Ascending aorta (tissue), 2 donors: ENCODE results near the gene PDIK1L. TPM values are rescaled to one million over a fixed set of nuclear protein-coding genes. Genes with fewer than 3 reads are reported as not detected.
A peak's percentile ranks its signal among the peaks of the same experiment; 100 is the strongest.

Experiments
- DNase-seq, 2 donors: peaks; one replicate each; pipeline ENCODE4 v3.0.0-alpha.2; 2019; ENCODE audit warnings: low spot score in 2 of 2
- H3K27ac ChIP-seq, 2 donors: fragments of 200-600 bp; sonication (generic); one replicate each; pipeline ENCODE4 v1.5.1; 2016 to 2017; ENCODE audit warnings: mild to moderate bottlenecking in 1 of 2
- H3K27me3 ChIP-seq: fragments of 200-600 bp; sonication (generic); one replicate; pipeline ENCODE4 v1.5.1; 2017
- H3K36me3 ChIP-seq, 2 donors: fragments of 200-600 bp; sonication (generic); one replicate each; pipeline ENCODE4 v1.5.1; 2016
- H3K4me1 ChIP-seq, 2 donors: fragments of 200-600 bp; sonication (generic); one replicate each; pipeline ENCODE4 v1.5.1; 2016 to 2017; ENCODE audit warnings: mild to moderate bottlenecking in 1 of 2
- H3K4me3 ChIP-seq, 2 donors: fragments of 200-600 bp; sonication (generic); one replicate each; pipeline ENCODE4 v1.5.1; 2016 to 2017; ENCODE audit warnings: mild to moderate bottlenecking in 1 of 2
- H3K9me3 ChIP-seq, 2 donors: fragments of 200-600 bp; sonication (generic); one replicate each; pipeline ENCODE4 v1.5.1; 2016
- intact Hi-C: fragments of 100-400 bp; cut with DNase I; formaldehyde crosslinking; loops from one replicate; pipeline ENCODE4 v1.15.1; 2023
- total RNA-seq: library from RNA; depleted of rRNA; stranded (reverse); fragments of >200 nt; gene quantifications from one replicate; pipeline ENCODE4 v1.1.0, GENCODE V29; 2016
- TF ChIP-seq, protein P1 (sequence below), 3 experiments: fragments of 200-600 bp in 2 of 3; fragments of 450-650 bp in 1 of 3; sonication (generic) in 2 of 3; IDR thresholded peaks; one replicate each; pipeline ENCODE4 v1.5.1; 2016 to 2019; ENCODE audit warnings: antibody characterized with exemption in 3 of 3, mild to moderate bottlenecking in 1 of 3, moderate library complexity in 1 of 3

PDIK1L gene
- total RNA-seq, 1 donor from 2014 or later = 4.0 TPM

DNA sequence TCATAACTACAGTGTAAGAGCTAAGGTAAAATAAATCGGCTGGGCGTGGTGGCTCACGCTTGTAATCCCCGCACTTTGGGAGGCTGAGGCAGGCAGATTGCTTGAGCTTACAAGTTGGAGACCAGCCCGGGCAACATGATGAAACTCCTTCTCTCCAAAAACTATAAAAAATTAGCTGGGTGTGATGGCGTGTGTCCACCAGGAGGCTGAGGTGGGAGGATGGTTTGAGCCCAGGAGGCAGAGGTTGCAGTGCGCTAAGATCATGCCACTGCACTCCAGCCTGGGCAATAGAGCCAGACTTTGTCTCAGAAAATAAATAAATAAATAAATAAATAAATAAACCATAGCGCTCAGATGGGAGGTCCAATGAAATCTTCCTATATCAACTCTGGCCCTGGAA is 30.5 kb downstream of the PDIK1L start:
- no peaks in the 10 kb centered on the region for H3K36me3 ChIP-seq
- peaks cover 5% of the 10 kb centered on the region for H3K27me3 ChIP-seq
- H3K4me3 ChIP-seq = peak overlapping the region in 1 of 2 donors; percentile 17
- TF ChIP-seq, protein P1, sequence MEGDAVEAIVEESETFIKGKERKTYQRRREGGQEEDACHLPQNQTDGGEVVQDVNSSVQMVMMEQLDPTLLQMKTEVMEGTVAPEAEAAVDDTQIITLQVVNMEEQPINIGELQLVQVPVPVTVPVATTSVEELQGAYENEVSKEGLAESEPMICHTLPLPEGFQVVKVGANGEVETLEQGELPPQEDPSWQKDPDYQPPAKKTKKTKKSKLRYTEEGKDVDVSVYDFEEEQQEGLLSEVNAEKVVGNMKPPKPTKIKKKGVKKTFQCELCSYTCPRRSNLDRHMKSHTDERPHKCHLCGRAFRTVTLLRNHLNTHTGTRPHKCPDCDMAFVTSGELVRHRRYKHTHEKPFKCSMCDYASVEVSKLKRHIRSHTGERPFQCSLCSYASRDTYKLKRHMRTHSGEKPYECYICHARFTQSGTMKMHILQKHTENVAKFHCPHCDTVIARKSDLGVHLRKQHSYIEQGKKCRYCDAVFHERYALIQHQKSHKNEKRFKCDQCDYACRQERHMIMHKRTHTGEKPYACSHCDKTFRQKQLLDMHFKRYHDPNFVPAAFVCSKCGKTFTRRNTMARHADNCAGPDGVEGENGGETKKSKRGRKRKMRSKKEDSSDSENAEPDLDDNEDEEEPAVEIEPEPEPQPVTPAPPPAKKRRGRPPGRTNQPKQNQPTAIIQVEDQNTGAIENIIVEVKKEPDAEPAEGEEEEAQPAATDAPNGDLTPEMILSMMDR (IDR thresholded peaks at IDR 0.05) = no peak
- no peak overlapping the region for H3K27ac ChIP-seq
- H3K9me3 ChIP-seq = no peaks in the 10 kb centered on the region
- DNase-seq = no peak
- H3K4me1 ChIP-seq = no peaks in the 10 kb centered on the region
- intact Hi-C loops = no loop called here

DNA sequence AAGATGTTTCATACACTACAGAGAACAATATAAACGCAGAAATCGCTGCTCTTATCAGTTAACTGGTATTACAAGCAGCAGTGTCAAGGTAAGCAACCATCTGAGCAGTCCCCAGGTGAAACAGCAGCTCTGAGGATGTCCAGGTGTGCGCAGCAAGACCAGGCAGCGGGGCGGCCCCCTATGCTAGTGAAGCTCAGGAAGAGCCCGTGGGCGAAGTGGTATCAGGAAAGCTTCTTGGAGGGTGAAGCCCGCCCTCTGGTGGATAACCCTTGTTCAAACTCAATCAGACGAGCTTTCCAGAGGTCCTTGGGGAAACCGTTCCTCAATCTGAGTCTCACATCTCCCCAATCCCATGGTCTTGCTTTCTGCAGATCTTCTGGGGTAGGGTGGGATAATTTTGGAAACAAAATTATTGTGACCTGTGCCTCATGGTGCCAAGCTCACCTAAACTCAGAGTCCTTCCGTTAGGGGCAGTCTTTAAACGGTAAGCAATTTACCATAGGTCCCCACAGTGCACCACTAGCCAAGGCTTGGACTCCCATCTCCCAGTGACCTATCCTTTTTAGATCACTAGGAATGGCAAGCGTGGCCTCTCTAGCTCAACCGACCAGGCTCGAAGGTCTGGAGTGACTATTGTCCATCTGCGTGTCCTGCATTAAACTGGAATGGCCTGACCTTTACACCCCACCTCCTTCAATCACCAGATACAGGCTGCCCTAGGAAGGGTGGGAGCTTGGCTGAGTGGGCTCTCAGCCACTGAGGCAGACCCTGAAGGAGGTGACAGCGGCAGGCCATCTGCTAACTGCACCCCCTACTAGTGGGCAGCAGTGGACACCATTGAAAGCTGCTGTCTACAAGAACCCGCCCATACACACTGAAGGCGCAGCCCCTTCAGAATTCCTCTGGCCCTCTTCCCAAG is 33.7 kb downstream of the PDIK1L start:
- intact Hi-C loops = loop anchor here (1.0 kb wide), 2 partner anchors 40 to 109 kb away; no protein-coding TSS in a partner anchor

DNA sequence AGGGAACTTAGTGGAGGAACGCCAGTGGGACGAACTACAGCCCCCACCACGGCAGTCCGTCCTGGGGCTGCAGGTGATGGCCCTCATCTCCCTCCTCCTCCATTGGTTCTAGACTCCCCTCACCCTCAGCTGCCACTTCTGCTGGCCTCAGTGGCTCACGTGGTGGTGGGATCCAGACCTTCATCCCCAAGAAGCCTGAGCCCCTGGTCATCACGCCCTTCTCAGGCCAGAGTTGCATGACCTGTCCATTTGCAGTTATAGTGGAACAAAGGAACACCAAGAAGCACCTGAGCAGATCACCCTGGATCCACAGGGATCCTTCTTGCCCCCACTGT is 34.3 kb downstream of the PDIK1L start:
- Histone ChIP-seq H3K27me3 (peaks cover 5% of the 10 kb centered on the region), H3K27ac (no peak overlapping the region), H3K36me3 (no peaks in the 10 kb centered on the region), H3K4me3 (no peak overlapping the region), H3K9me3 (no peaks in the 10 kb centered on the region), H3K4me1 (no peaks in the 10 kb centered on the region)
- TF ChIP-seq, protein P1 (IDR thresholded peaks at IDR 0.05) = no peak
- no peak for DNase-seq
- intact Hi-C loops = loop anchor here (1.0 kb wide), 2 partner anchors 41 to 110 kb away; no protein-coding TSS in a partner anchor

More for the DNA sequence above, 33.7 kb downstream of the PDIK1L start:
- no peak overlapping the region for H3K4me3 ChIP-seq
- no peaks in the 10 kb centered on the region for H3K9me3 ChIP-seq
- H3K27me3 ChIP-seq = peaks cover 5% of the 10 kb centered on the region
- H3K36me3 ChIP-seq = no peaks in the 10 kb centered on the region
- H3K4me1 ChIP-seq = no peaks in the 10 kb centered on the region
- H3K27ac ChIP-seq = no peak overlapping the region
- peak in 1 of 2 donors; percentile 88 for DNase-seq
- TF ChIP-seq, protein P1 (IDR thresholded peaks at IDR 0.05) = peak; percentile 57 to 78 (median 75)

DNA sequence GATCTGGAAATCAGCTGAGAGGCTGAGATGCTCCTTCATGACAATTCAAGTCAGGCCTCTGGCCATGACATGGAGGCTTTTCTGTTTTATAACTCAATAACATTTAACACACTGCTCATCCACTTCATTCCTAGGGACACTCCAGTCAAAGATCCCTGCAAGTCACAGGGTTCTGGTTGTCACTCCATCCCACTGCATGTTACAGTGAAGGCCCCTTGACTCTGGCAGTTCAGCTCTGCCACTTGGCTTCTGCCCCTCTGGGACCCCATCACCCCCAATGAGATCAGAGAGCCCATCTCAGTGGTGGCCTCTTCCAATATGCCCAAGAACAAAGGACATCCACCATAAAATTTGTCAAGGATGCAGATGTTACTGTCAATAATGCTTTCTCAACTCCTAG is 37.3 kb downstream of the PDIK1L start:
- H3K27me3 ChIP-seq = peaks cover 5% of the 10 kb centered on the region
- H3K9me3 ChIP-seq = no peaks in the 10 kb centered on the region
- H3K27ac ChIP-seq = no peak overlapping the region
- TF ChIP-seq, protein P1 (IDR thresholded peaks at IDR 0.05) = no peak
- intact Hi-C loops = no loop called here
- H3K4me3 ChIP-seq = no peak overlapping the region
- H3K4me1 ChIP-seq = no peaks in the 10 kb centered on the region
- DNase-seq = peak in 1 of 2 donors; percentile 25
- no peaks in the 10 kb centered on the region for H3K36me3 ChIP-seq

DNA sequence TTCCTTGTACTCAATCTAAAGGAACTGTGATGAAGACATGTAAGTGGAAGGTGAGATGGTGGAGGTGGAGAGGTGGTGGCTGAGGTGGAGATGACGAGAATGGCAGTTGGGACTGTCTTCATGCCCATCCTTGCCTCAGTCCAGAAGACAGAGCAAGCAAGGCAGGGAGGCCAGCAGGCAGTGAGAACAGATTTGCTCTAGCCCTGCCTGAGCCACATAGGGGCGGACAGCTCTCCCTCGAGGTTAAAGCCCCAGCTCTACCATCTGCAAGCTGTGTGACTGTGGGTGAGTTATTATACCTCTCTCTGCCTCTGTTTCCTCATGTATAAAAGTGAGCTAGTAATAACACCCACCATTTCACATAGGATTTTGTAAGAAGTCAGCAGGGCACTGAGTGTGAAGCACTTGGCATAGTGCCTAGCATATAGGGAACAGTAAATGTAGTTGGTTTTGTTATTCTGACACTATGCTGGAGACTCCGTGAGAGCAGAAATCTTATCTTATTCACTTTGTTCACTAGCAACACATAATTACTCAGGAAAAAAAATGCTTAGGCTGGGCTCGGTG is 42.4 kb downstream of the PDIK1L start:
- H3K36me3 ChIP-seq = no peaks in the 10 kb centered on the region
- H3K4me1 ChIP-seq = no peaks in the 10 kb centered on the region
- H3K27me3 ChIP-seq = no peaks in the 10 kb centered on the region
- intact Hi-C loops = no loop called here
- no peak overlapping the region for H3K27ac ChIP-seq
- DNase-seq = no peak
- no peak overlapping the region for H3K4me3 ChIP-seq
- H3K9me3 ChIP-seq = no peaks in the 10 kb centered on the region
- TF ChIP-seq, protein P1 (IDR thresholded peaks at IDR 0.05) = no peak
